Esophagus mucosa (tissue), 1 donor: ENCODE results near the gene OTUD7B. TPM values are rescaled to one million over a fixed set of nuclear protein-coding genes. Genes with fewer than 3 reads are reported as not detected.
A peak's percentile ranks its signal among the peaks of the same experiment; 100 is the strongest.
"Not testable (repeated sequence)": the region's sequence is repeated elsewhere in the genome, so short reads cannot be mapped to it uniquely, and the experiment has no call there.

Experiments used
- ATAC-seq: fragments of 200-7000 bp; cut with Tn5 transposase; one replicate; pipeline ENCODE4 v1.9.1; 2020
- total RNA-seq: library from RNA; stranded (reverse); gene quantifications from one replicate; pipeline ENCODE4 v1.2.4, GENCODE V29; 2023
- donor health status: DM: yes; HTN: yes; CAD: no.

The OTUD7B gene
- total RNA-seq = 11.8 TPM

GRCh38 chr1:150010393-150011115, at the start of gene OTUD7B:
TSS of gene OTUD7B (minus strand) at chr1:150010726. CDS start at chr1:149977510, 33,216 bp downstream.
- peak; percentile 96 for ATAC-seq

- ATAC-seq = no peak
These were observed 49.7 kb upstream of the OTUD7B start for GRCh38 chr1:150060260-150060659.

- no peak for ATAC-seq
These were observed 45.9 kb upstream of the OTUD7B start for GRCh38 chr1:150056407-150056806.

GRCh38 chr1:150055507-150055906, 45.0 kb upstream of the OTUD7B start:
- ATAC-seq = not testable (repeated sequence)

GRCh38 chr1:150053926-150054325, 43.4 kb upstream of the OTUD7B start:
- no peak for ATAC-seq

- not testable (repeated sequence) for ATAC-seq
These were observed 41.4 kb upstream of the OTUD7B start for GRCh38 chr1:150051905-150052412.

GRCh38 chr1:150051089-150051373, 40.5 kb upstream of the OTUD7B start:
- no peak for ATAC-seq

- ATAC-seq = no peak
These were observed 39.4 kb upstream of the OTUD7B start for GRCh38 chr1:150049926-150050325.

- ATAC-seq = no peak
These were observed 23.8 kb upstream of the OTUD7B start for GRCh38 chr1:150034336-150034735.

- ATAC-seq = no peak
These were observed 17.8 kb upstream of the OTUD7B start for GRCh38 chr1:150028322-150028721.

- no peak for ATAC-seq
These were observed 13.6 kb upstream of the OTUD7B start for GRCh38 chr1:150024156-150024555.

- ATAC-seq = peak; percentile 46
These were observed 11.8 kb upstream of the OTUD7B start for GRCh38 chr1:150022357-150022756.

- peak; percentile 73 for ATAC-seq
These were observed 10.7 kb upstream of the OTUD7B start for GRCh38 chr1:150021191-150021694.

GRCh38 chr1:150020711-150021110, 10.2 kb upstream of the OTUD7B start:
- no peak for ATAC-seq

GRCh38 chr1:150018165-150018564, 7.6 kb upstream of the OTUD7B start:
- ATAC-seq = no peak

- peak; percentile 97 for ATAC-seq
These were observed 6.8 kb upstream of the OTUD7B start for GRCh38 chr1:150017206-150017750.

- ATAC-seq = no peak
These were observed 5.2 kb upstream of the OTUD7B start for GRCh38 chr1:150015651-150016131.

- ATAC-seq = no peak
These were observed 2.1 kb upstream of the OTUD7B start for GRCh38 chr1:150012611-150013010.

GRCh38 chr1:150009604-150010392, 728 bp downstream of the OTUD7B start:
- peak; percentile 51 for ATAC-seq

- no peak for ATAC-seq
These were observed 1.8 kb downstream of the OTUD7B start for GRCh38 chr1:150008699-150009098.

- ATAC-seq = no peak
These were observed 3.6 kb downstream of the OTUD7B start for GRCh38 chr1:150006881-150007421.

GRCh38 chr1:150005606-150006005, 4.9 kb downstream of the OTUD7B start:
- no peak for ATAC-seq

GRCh38 chr1:150003801-150004200, 6.7 kb downstream of the OTUD7B start:
- ATAC-seq = no peak
